ENCODE measurements around the gene PLXNA2.

The PLXNA2 gene

DNA sequence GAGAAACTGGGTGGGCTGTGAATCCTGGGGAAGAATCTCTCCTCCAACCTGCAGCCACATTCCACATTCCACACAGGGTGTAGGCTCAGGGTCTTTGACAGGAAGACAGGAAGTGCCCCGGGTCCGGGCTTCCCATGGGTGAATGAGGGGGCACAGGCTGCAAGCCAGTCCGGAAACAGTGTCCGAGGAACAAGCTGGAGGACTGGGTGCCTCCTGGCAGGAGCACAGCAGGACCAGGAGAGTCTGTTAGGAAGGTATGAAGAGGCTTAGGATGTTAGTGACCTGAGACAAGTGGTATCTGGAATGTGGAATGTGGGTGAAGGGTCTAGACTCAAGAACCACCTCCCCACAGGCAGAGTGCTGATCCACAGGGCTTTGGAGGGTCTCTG is 212.3 kb downstream of the PLXNA2 start:
- Histone ChIP-seq H3K27ac (ENCODE audit: poor library complexity, severe bottlenecking) (no peak overlapping the region), H3K4me3 (ENCODE audit: severe bottlenecking) (no peak overlapping the region), H3K27me3 (ENCODE audit: insufficient read depth, poor library complexity, severe bottlenecking) (no peaks in the 10 kb centered on the region), H3K36me3 (ENCODE audit: low read depth) (peaks cover 6% of the 10 kb centered on the region; the same call in 1 of the 2 replicates), H3K9me3 (ENCODE audit: severe bottlenecking) (no peaks in the 10 kb centered on the region), H3K4me1 (ENCODE audit: insufficient read depth, poor library complexity, severe bottlenecking) (no peaks in the 10 kb centered on the region)
- TF ChIP-seq, protein P1, sequence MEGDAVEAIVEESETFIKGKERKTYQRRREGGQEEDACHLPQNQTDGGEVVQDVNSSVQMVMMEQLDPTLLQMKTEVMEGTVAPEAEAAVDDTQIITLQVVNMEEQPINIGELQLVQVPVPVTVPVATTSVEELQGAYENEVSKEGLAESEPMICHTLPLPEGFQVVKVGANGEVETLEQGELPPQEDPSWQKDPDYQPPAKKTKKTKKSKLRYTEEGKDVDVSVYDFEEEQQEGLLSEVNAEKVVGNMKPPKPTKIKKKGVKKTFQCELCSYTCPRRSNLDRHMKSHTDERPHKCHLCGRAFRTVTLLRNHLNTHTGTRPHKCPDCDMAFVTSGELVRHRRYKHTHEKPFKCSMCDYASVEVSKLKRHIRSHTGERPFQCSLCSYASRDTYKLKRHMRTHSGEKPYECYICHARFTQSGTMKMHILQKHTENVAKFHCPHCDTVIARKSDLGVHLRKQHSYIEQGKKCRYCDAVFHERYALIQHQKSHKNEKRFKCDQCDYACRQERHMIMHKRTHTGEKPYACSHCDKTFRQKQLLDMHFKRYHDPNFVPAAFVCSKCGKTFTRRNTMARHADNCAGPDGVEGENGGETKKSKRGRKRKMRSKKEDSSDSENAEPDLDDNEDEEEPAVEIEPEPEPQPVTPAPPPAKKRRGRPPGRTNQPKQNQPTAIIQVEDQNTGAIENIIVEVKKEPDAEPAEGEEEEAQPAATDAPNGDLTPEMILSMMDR (IDR thresholded peaks at IDR 0.05; ENCODE audit: poor library complexity, severe bottlenecking): no peak
- no peak for DNase-seq (ENCODE audit: low spot score)
- ATAC-seq (ENCODE audit: low read depth): no peak

DNA sequence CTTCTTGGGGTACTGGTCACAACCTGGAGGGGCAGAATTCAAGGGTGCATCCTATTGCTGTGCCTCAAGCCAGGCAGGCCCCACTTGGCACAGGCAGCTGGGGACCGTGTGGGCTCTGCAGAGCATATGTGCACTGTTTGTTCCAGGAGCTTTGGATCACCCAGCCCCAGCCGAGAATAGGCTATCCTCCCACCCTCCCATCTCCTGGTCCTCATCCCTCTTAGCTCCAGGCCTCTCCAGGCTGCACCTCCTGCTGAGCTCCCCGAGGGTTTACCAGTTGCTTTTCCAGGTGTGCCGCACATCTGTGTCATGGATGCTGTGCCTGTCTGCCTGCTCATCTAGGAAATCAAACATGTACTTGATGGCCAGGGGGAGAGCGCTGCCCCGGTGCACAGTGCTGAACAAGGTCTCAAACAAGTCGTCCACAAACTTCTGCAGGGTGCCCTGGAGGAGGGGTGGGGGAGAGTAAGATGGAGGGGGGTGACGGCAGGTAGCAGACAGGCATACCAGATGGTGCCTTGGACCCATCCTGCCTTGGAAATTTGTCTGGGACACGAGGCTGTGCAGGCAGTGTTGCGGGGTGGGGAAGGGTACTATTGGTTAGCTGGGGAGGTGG is 212.8 kb downstream of the PLXNA2 start:
- Histone ChIP-seq H3K27ac (ENCODE audit: poor library complexity, severe bottlenecking) (no peak overlapping the region), H3K4me3 (ENCODE audit: severe bottlenecking) (no peak overlapping the region), H3K27me3 (ENCODE audit: insufficient read depth, poor library complexity, severe bottlenecking) (no peaks in the 10 kb centered on the region), H3K4me1 (ENCODE audit: insufficient read depth, poor library complexity, severe bottlenecking) (no peaks in the 10 kb centered on the region), H3K9me3 (ENCODE audit: severe bottlenecking) (no peaks in the 10 kb centered on the region), H3K36me3 (ENCODE audit: low read depth) (peaks cover 6% of the 10 kb centered on the region; the same call in 1 of the 2 replicates)
- TF ChIP-seq, protein P1 (IDR thresholded peaks at IDR 0.05; ENCODE audit: poor library complexity, severe bottlenecking): no peak
- ATAC-seq (ENCODE audit: low read depth): no peak
- no peak for DNase-seq (ENCODE audit: low spot score)

DNA sequence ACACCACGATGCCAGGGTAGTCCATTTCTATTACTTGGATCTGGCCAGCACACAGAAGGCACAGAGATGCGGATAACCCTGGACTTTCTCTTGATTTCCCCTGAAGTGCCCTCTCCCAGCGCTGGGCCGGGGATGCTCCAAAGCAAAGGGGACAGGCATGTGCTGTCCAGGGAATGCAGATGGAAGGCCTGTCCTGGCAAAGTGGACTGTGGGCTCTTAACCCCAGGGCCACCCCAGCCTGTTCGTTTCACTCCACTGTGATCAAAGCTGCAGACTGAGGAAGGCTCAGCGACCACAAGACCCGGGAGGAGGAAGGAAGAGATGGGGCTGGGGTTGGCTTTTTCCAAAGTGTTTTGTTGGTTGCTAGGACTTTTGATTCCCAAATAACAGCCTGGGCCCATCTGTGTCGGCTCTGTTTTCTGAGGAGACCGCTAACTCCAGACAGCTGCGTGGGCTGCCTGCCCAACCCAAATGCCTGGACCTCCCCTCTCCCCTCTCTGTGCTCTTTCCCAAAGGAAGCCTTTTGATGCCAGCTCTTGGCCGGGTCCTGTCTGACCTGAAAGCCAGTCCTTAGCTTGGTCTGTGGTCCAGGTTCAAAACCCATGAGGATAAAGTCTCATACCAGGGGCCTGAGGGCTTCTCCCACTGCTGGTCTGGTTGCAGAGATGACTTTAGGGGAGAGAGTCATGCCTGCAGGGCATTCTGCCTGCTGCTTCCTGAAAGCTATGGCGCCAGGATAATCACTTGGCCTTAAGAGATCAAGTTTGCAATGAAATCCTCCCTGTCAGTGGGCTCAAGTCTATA is 213.7 kb downstream of the PLXNA2 start:
- Histone ChIP-seq H3K4me3 (ENCODE audit: severe bottlenecking) (no peak overlapping the region), H3K27me3 (ENCODE audit: insufficient read depth, poor library complexity, severe bottlenecking) (no peaks in the 10 kb centered on the region), H3K9me3 (ENCODE audit: severe bottlenecking) (no peaks in the 10 kb centered on the region), H3K36me3 (ENCODE audit: low read depth) (peaks cover 6% of the 10 kb centered on the region; the same call in 1 of the 2 replicates), H3K27ac (ENCODE audit: poor library complexity, severe bottlenecking) (no peak overlapping the region), H3K4me1 (ENCODE audit: insufficient read depth, poor library complexity, severe bottlenecking) (no peaks in the 10 kb centered on the region)
- TF ChIP-seq, protein P1 (IDR thresholded peaks at IDR 0.05; ENCODE audit: poor library complexity, severe bottlenecking): no peak
- DNase-seq (ENCODE audit: low spot score) (no peak), ATAC-seq (ENCODE audit: low read depth) (no peak)

DNA sequence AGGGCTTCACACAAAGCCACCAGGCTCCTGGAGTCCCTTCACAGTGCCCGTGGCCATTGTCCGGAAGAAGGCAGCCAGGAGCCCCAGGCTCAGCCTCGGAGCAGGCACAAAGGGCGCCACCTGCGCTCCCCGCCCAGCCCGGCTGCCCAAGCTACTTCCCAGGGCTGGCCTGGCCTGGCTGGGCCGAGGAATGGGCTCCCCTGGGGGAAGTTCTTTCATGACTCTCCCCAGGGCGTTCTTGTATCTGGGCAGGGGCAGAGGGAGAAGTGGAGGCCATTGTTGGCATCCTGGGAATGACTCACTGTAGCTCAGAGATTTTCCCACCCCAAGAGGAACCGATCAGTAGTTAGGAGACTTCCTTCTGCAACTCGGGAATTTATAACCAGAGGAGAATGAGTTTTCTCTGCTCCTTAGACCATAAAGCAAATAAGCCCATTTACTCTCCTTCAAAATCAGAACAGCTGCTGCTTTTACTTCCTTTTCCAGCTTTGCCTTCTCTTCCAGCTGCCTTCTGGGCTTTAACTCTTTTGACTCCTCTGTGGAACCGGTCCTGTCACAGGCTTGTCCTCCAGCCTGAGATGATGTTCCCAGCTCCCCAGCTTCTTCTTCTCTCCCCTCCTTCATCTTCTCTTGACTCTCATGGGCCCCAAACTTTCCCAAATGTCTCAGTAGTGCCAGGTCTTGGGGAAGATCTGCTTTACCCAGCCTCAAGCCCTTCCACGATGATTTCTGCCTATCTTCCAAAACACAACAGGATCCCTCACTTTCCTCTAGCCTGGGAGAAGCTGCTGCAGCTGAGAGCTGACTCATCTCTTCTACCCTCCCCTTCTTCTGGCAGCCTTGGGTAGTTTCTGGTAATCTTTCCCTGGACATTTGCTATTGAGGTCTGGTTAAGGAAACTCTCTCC is 214.6 kb downstream of the PLXNA2 start:
- Histone ChIP-seq H3K4me3 (ENCODE audit: severe bottlenecking) (no peak overlapping the region), H3K27ac (ENCODE audit: poor library complexity, severe bottlenecking) (no peak overlapping the region), H3K4me1 (ENCODE audit: insufficient read depth, poor library complexity, severe bottlenecking) (no peaks in the 10 kb centered on the region), H3K27me3 (ENCODE audit: insufficient read depth, poor library complexity, severe bottlenecking) (no peaks in the 10 kb centered on the region), H3K9me3 (ENCODE audit: severe bottlenecking) (no peaks in the 10 kb centered on the region), H3K36me3 (ENCODE audit: low read depth) (peaks cover under 1% of the 10 kb centered on the region; the same call in 1 of the 2 replicates)
- ATAC-seq (ENCODE audit: low read depth) (no peak), DNase-seq (ENCODE audit: low spot score) (no peak)
- TF ChIP-seq, protein P1 (IDR thresholded peaks at IDR 0.05; ENCODE audit: poor library complexity, severe bottlenecking): no peak
